ENCODE results near the gene CAPN12.

CAPN12 gene

DNA sequence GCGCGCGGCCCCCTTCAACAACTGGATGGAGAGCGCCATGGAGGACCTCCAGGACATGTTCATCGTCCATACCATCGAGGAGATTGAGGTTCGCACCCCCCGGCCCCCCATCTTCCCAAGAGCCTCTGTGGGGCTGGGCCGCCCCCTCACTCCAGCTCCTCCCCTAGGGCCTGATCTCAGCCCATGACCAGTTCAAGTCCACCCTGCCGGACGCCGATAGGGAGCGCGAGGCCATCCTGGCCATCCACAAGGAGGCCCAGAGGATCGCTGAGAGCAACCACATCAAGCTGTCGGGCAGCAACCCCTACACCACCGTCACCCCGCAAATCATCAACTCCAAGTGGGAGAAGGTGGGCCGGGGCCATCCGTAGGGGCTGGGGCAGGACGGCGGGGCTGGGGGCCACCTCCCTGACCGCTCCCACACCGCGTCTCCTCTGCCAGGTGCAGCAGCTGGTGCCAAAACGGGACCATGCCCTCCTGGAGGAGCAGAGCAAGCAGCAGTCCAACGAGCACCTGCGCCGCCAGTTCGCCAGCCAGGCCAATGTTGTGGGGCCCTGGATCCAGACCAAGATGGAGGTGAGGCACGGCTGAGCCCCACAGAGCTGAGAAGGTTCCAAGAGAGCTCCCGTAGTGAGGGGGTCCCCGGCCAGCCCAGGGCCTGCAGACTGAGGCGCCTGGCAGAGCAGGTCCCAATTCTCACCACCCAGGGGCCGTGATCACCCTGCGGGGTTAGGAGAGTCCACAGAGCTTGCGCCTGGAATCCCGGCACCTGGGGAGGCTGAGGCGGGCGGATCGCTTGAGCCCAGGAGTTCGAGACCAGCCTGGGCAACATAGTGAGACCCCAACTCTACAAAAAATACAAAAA lies 20.1 kb downstream of the CAPN12 start:
- DNase-seq: no peak

DNA sequence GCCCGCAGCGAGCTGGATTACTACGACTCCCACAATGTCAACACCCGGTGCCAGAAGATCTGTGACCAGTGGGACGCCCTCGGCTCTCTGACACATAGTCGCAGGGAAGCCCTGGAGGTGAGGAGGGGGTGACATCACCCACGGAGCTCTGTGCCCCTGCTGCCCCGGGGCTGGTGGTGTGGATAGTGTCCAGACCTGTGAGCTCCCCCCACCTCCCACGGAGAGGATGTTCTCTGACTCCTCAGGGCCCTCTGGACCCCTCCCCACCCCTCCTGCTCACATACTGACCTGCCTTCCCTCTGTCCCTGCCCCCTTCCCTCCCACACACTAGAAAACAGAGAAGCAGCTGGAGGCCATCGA lies 20.7 kb downstream of the CAPN12 start:
- DNase-seq: no peak

DNA sequence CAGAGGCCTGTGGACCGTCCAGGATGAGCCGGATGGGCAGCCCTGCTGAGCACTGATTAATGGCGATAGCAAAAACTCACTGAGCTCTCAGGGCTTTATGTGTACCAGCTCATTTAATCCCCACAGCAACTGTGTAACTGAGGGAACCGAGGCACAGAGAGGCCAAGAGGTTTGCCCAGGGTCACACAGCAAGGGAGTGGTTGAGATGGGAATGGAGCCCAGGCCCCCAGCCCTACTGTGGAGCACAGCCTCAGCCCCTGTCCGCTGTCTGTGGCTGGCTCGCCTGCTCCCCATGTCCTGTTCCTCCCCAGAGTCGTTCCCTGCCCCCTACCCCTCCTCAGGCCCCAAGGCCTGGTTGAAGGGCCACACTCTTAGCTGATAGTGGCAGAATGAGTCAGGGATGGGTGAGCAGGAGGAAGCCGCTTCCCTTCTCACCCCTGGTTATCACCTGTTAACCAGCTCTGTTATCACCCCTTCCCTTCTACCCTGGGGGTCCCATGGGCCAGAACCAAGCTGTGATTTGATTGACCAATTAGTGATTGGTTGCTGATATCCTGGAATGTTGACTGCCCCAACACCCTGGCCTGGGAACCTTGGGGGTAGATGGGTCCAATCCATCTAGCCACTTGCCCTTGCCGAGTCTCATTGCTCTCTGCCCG lies 21.2 kb downstream of the CAPN12 start:
- no peak for DNase-seq

DNA sequence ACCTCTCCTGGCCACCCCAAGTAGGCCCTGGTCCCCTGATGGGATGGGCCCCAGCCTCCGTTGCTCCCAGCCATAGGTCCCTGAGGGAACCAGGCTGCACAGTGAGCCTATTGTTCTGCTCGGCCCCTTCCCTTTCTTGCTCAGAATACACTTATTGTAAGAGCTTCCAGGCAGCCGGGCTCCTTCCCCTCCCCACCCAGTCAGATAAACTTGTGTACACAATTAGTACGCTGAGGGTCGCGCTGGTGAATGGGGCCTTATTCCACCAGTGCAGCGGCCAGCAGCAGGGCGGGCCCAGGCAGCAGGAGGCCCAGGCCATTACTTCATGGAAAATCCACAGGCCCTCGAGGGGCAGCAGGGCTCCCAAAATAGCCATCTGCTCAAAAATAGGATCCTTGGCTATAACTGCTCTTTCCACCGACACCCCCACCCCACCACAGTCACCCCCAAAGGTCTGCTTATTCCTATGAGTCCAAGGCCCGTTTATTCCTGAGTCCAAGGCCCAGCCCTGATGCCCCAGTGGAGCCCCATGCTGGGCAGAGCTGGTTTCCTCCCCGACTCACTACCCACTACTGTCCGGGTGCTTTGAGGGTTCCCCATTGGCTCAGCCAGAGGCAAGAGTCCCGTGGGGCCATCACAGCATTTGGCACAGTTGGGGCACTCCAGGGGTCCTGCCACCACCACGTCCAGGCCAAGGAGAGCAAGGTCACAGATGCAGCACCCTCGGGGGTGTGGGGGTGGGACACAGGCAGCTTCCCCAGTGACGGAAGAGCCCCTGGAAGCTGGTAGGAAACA lies 22.1 kb downstream of the CAPN12 start:
- no peak for DNase-seq

DNA sequence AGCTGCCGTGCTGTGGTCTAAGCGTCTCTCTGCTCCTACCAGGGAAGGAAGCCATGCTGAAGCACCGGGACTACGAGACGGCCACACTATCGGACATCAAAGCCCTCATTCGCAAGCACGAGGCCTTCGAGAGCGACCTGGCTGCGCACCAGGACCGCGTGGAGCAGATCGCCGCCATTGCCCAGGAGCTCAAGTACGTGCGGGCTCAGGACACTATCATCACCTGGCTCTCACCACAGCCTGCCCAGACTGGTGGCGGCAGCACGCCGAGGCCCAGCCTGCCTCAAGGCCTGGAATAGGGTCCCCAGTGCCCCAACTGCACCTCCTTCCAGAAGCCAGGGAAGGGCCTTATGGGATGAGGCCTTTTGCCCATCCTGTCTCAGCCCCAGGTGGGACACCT lies 22.8 kb downstream of the CAPN12 start:
- no peak for DNase-seq

DNA sequence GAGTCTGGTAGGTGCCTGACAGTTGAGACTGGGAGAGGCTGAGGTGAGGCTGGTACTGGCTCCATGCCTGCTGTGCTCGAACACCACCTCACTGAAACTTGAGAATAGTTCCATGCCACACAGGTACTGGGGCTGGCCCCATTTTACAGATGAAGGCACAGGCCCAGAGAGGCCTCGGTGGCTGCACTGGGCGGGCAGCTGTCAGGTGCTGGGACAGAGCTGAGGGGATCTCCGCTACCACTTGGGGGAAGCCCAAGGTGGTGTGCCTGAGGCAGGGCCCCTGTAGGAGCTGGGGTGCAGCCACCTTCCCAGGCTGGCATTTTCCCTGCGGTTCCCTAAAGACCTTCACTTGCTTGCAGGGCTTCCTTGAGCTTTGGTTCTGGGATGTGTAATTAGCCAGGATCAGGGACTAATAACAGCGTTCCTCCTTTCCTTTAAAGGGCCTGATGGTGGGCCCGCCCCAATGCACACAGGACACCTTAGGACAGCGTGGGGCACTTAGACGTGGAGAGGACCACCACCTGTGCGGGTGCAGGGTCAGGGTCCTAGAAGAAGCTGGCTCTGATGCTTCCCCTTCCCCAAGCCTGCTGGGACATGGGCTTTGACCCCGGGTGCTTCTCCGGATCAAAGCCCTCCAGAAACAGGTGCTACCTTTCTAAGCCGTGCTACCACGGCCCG lies 23.6 kb downstream of the CAPN12 start:
- DNase-seq: no peak

DNA sequence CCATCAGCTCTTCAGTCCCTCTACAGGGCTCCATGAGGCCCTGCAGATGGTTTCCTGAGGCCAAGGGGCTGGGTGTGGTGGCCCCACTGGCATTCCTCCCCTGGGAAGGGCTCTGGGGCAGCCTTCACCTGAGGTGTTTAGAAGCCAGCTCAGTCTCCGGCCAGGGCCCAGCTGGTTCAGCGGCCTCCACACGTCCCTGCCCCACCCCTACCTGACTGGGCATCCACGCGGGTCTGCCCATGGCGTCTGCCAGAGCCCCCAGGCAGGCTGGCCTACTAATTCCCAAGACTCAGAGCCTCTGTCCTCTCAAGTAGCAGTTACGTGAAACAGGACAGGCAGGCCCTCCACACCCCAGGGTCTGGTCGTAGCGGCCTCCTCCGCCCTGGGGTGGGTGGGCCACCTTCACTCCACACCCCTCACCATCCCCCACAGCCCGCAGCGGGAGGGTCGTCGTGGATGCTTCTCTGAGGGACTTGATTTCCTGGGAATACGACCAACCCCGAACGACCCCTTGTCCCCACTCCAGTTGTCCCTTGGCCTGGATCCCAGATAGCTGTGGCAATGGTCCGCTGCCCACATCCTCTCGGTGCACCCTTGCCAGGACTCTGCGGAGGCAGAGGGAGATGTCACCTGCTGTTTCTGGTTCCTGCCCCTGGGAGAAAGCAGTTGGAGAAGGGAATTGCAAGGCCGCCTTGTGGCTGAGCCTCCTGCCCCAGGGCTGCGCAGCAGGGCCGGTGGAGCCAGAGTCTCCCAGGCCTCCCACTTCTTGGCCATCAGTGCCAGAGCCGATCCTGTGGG lies 24.3 kb downstream of the CAPN12 start:
- no peak for DNase-seq

DNA sequence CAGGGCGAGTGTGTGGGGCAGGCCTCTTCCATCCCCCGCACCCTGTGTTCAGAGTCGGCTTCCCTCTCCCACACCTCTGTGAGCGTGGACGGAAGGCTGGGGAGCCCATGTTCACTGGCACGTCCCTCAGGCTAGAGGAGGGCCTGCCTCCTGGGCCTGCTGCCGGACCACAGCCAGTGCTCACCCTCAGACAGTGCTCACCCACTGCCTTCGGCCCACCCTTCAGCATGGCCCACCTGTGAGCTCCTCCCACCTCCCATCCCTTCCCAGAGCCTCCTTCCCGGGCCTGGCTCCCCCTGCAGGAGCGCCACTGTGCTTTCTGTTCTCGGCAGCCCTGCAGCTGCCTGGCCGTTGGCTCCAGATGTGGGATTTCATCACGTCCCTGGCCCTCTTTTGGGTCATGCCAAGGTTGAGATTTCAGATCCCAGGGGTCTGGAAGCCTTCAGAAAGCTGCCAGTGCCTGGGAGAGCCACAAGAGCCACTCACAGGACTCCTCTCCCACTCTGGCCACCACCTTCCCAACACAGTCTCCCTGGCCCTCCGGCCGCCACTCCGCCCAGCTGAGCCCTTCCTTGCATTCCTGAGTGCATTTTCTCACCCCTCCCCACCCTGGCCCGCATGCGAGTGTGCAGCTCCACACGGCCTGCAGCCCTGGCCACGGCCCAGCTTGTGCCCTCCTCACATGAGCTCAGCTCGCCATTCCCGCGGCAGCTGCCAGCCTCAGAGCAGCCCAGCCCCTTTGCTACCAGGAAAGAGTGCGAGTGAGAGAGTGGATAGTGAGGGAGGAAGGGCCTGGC lies 25.3 kb downstream of the CAPN12 start:
- no peak for DNase-seq

DNA sequence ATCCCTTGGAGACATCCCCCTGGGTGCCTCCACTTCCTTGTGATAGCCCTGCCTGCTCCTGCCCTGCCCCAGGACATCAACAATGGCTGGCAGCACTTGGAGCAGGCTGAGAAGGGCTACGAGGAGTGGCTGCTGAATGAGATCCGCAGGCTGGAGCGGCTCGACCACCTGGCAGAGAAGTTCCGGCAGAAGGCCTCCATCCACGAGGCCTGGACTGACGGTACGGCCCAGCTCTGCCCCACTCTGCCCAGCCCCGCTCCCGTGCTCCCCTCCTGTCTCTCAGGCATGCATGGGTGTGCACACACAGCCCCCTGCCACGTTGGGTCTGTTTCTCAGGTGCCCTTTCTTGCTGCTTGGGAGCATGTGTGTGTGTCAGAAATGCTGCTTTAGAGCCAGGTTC lies 26.4 kb downstream of the CAPN12 start:
- no peak for DNase-seq

DNA sequence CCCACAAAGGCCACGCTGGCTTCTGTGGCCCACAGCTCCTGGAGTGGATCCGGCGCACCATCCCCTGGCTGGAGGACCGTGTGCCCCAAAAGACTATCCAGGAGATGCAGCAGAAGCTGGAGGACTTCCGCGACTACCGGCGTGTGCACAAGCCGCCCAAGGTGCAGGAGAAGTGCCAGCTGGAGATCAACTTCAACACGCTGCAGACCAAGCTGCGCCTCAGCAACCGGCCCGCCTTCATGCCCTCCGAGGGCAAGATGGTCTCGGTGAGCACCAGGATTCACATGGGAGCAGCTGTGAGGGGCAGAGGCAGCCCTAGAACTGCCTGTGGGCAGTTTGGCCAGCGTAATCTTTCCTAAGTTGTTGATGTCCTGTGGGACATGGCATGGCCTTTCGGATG lies 27.2 kb downstream of the CAPN12 start:
- no peak for DNase-seq

DNA sequence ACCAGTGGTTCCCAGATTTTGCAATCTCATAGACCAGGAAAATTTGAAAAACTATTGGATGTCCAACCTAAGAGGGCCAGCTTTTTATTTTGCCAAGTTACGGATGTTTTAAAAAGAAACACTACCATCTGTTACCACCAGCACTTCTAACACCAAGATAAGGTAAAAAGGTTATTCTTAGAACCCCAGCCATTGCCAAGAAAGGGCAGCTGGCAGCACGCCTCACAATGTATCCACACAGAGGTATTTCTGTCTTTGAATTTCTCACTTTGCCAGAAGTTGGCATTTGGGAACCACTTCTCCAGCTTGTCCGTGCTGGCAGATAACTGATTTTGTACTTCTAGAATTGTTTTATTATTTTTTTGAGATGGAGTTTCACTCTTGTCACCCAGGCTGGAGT lies 28.7 kb downstream of the CAPN12 start:
- no peak for DNase-seq

DNA sequence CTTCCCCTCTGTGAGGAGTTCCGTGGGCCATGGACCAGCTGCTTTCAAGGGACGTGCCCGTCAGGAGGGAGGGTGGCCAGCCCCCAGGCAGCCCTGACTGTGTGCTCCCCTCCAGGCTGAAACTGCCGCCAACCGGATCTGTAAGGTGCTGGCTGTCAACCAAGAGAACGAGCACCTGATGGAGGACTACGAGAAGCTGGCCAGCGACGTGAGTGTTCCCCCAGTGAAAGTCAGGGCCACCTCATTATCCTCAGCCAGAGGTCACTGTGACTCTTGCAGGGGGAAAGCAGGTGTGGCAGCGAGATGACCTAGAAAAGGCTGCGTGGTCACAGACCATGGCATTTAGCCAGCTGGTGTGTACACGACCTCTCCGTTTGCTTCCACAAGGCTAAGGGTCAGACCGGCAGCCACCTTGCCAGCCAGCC lies 29.9 kb downstream of the CAPN12 start:
- DNase-seq: no peak

DNA sequence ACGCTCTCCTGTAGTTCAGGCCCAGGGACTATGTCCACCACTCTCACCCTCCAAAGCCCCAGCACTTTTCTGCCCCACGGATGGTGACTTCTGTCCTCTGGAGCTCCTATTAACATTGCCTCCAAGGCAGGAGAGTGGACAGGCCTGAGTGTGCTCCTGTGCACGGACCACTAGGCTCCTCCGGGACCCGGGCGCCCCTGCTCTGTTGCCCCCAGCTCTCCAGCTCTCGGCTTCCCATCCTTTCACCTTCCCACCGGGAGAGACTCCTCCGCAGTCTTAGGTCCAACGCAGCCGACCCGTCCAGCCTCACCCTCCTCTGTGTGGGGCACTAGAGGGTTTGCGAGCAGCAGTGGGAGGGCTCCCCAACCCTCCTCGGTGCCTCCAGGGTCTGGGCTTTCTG lies 30.4 kb downstream of the CAPN12 start:
- DNase-seq: no peak

DNA sequence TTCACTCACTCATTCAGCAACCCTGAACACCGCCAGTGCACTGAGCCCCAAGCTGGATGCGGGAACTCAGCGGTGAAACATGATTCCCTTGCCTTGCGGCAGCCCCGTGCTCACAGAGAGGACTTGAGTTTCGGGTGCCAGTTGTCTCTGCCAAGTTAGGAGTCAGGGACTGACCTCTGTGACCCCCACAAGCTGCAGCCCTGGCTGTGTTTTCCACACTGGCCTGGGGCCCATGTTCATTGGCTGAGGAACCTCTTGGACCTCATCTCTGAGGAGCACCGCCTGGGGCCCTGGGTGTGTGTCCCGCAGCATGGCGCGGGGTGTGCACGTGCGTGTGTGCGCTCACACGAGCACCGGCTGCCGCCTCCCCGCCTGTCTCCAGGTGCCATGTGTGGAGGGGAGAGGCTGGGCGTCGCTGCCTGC lies 31.0 kb downstream of the CAPN12 start:
- no peak for DNase-seq

DNA sequence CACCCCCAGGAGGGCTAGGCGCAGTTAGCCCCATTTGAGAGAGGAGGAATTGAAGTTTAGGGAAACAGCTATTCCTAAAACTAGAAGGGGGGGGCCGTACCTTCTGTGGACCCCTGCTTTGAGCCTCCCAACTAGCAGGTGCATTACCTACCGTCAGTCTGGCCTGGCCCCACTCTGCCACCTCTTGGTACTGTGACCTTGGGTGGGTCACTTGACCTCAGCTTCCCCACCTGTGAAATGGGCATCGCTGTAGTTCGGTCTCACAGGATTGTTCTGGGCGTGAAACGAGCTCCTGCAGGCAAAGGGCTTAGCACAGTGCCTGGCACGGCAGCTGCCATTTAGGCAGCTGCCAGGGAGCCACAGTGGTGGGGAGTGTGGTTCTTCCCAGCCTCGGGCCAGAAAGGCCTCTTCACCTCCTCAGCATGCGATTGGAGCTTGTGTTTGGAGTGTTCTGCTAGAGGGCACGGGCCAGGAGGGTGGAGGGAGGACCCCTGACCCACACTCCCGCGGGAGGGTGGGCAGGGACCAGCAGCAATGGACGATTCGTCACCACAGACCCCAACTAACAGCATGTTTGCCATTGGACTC lies 32.0 kb downstream of the CAPN12 start:
- DNase-seq: no peak

DNA sequence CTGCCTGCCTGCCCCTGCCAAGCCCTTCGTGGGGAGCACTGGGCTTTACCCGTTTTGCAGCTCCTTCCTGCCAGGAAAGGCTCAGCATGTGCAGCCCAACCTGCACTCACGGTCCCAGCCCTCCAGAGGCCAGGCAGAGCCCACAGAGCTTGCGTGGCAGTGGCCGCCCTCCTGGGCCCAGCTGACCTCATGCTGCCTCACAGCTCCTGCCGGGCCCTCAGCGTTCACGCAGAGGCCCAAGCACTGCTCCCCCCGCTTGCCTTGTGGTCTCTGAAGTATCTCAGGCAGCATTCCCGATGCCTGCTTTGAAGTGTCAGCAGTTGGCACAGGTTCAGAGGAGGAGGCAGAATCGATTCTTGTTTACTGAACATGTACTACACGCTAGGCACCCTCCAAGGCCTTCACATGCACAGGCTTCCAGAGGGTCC lies 32.5 kb downstream of the CAPN12 start:
- no peak for DNase-seq

DNA sequence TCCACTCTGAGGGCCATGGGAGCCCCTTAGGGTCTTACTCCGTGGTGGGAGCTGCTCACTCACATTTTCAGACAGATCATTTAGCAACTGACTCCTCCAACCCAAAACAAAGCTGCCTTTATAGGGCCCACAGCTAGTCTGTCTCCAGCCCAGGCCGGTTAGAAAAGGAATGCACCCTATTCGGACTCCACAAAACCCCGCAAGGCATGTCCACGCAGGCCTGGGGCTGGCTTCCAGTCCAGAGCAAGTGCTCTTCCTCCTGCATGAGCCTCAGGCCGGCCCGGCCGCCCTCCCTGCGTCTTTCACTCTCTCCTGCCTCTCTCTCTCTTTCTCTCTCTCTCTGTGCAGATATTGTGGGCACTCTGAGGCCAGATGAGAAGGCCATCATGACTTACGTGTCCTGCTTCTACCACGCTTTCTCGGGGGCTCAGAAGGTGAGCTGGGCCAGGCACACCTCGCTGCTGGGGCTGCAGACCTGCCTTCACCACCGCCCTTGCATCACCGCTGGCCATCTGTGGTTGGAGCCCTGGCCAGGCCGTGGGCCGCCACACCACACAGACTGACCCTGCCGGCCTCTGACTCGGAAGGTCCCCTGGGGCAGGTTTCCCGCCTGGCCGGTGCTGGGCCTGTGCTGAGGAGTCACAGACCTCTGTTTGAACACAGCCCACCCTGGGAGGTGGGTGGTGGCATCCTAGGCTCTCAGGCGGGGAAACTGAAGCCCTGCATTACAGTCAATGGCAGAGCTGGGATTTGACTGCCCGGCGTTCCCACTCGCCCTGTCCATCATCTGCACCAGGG lies 33.1 kb downstream of the CAPN12 start:
- DNase-seq: no peak

DNA sequence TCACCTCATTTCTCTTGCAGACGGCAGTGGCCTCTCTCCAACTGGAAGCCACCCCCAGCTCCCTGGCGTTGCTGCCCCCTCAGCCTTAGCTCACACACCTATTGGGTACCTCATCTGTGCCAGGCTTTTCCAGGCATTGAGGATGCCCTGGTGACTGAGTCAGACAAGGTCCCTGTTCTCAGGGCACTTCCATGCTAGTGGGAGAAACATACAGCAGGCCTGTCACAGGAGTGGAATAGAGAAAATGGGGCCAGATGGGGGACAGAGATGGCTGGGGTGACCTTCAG lies 33.9 kb downstream of the CAPN12 start:
- DNase-seq: no peak

DNA sequence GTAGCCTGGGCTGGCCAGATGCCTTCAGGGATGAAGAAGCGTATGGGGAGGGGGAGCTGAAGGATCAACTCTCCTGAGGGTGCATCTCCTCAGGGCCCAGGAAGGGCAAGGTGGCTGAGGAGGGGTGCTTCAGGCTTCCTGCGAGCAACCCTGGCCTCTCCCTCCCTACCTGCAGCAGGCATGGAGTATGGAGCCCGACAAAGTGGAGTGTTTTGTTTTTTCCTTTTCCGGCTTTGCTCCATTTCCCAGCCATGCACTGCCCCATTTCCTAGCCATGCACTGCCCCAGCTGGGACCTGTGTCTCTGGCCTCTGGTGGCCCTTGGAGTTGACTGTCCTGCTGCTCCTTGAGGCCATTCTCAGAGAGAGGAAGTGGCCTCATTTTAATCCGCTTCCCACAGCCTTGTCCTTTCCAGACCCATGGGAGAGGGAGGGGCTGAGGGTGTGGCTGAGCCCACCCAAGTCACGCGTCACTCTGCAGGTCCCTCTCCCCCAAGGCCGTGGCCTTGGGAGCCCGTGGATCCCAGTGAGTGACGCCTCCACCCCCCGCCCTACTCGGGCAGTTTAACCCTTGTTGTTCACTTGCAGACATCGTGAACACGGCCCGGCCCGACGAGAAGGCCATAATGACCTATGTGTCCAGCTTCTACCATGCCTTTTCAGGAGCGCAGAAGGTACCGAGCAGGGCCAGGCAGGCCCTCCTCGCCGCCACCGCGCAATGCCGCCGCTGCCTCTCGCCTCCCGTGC lies 34.4 kb downstream of the CAPN12 start:
- no peak for DNase-seq

DNA sequence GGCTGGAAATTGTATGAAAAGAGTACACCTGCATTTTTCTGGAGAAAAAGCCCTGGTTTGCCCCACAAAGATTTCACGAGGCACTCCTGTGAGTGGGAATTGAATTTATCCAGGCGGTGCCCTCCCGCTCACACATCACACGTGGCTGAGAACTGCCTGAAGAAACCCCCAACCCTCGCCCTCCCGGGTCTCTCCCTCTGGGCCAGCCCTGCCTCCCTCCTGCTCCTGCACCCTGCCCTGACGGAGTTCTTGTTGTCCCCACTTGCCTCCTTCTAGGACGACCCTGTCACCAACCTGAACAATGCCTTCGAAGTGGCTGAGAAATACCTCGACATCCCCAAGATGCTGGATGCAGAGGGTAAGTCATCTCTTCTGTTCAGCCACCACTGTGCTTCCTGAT lies 35.2 kb downstream of the CAPN12 start:
- DNase-seq: no peak

All from SW 1271 (cell line).